ENCODE measurements around the gene FOXE1.

- no peak for TF ChIP-seq CTCF (conservative IDR thresholded peaks at IDR 0.05; ENCODE audit: low read depth, low read length)
- no peak for TF ChIP-seq EZH2 (IDR thresholded peaks at IDR 0.05; ENCODE audit: borderline replicate concordance, low read depth, low read length, poor library complexity, severe bottlenecking)
Measured at GRCh38 chr9:97863314-97863713, 10.3 kb downstream of the FOXE1 start.
